Memory B cell (primary cell): ENCODE measurements around the gene ATP6V0E2.
"Not testable (repeated sequence)": the region's sequence is repeated elsewhere in the genome, so short reads cannot be mapped to it uniquely, and the experiment has no call there.

Experiments
- ATAC-seq: fragments of 150-1000 bp; cut with Tn5 transposase; 2 replicates; pipeline ENCODE4 v1.10.0; 2021; ENCODE audit warnings: low read depth, mild to moderate bottlenecking, moderate library complexity
- DNase-seq, 2 donors: peaks; one replicate each; pipeline ENCODE4 v3.0.0; 2022; ENCODE audit warnings: low spot score in 2 of 2
- H3K27ac Mint-ChIP-seq: one replicate; pipeline ENCODE4 v1.8.0; 2022; ENCODE audit warnings: mild to moderate bottlenecking, moderate library complexity, mixed read lengths
- H3K27me3 Mint-ChIP-seq: one replicate; pipeline ENCODE4 v1.8.0; 2022; ENCODE audit warnings: mixed read lengths
- H3K36me3 Mint-ChIP-seq: one replicate; pipeline ENCODE4 v1.8.0; 2022; ENCODE audit warnings: mild to moderate bottlenecking, mixed read lengths
- H3K4me1 Mint-ChIP-seq: one replicate; pipeline ENCODE4 v1.8.0; 2022; ENCODE audit warnings: mixed read lengths
- H3K4me3 Mint-ChIP-seq: one replicate; pipeline ENCODE4 v1.8.0; 2022; ENCODE audit warnings: mild to moderate bottlenecking, moderate library complexity, mixed read lengths
- H3K9me3 Mint-ChIP-seq: one replicate; pipeline ENCODE4 v1.8.0; 2022; ENCODE audit warnings: mixed read lengths

Gene ATP6V0E2

GRCh38 chr7:149873074-149873969 is at the start of gene ATP6V0E2:
Gene ATP6V0E2, plus strand, starts transcription at chr7:149873969. Its CDS starts 97 bp downstream, at chr7:149874066.
- H3K27me3 Mint-ChIP-seq = no peaks in the 10 kb centered on the region
- H3K9me3 Mint-ChIP-seq = no peaks in the 10 kb centered on the region
- H3K4me3 Mint-ChIP-seq = peak within 1 kb of the TSS; percentile 94
- peaks cover 32% of the 10 kb centered on the region for H3K4me1 Mint-ChIP-seq
- peak within 1 kb of the TSS; percentile 38 for H3K27ac Mint-ChIP-seq
- peaks cover 2% of the 10 kb centered on the region for H3K36me3 Mint-ChIP-seq
- DNase-seq (peak; percentile 81 to 82), ATAC-seq (peak; percentile 92)

GRCh38 chr7:149824301-149824741 is 49.4 kb upstream of the ATP6V0E2 start:
- peaks cover 14% of the 10 kb centered on the region for H3K27me3 Mint-ChIP-seq

GRCh38 chr7:149824748-149825566 is 48.8 kb upstream of the ATP6V0E2 start:
- H3K9me3 Mint-ChIP-seq = no peaks in the 10 kb centered on the region
- DNase-seq (no peak), ATAC-seq (no peak)
- H3K4me3 Mint-ChIP-seq = no peak overlapping the region
- peaks cover 5% of the 10 kb centered on the region for H3K4me1 Mint-ChIP-seq
- peaks cover 14% of the 10 kb centered on the region for H3K27me3 Mint-ChIP-seq
- no peaks in the 10 kb centered on the region for H3K36me3 Mint-ChIP-seq
- H3K27ac Mint-ChIP-seq = no peak overlapping the region

More at GRCh38 chr7:149824301-149824741, 49.4 kb upstream of the ATP6V0E2 start:
- Mint-ChIP-seq H3K4me1 (peaks cover 5% of the 10 kb centered on the region), H3K9me3 (no peaks in the 10 kb centered on the region), H3K27ac (no peak overlapping the region), H3K36me3 (no peaks in the 10 kb centered on the region), H3K4me3 (no peak overlapping the region)
- no peak for ATAC-seq
- DNase-seq = no peak

GRCh38 chr7:149825567-149826343 is 48.0 kb upstream of the ATP6V0E2 start:
- Mint-ChIP-seq H3K36me3 (peaks cover 3% of the 10 kb centered on the region), H3K9me3 (no peaks in the 10 kb centered on the region), H3K4me1 (peaks cover 5% of the 10 kb centered on the region), H3K27ac (no peak overlapping the region), H3K4me3 (no peak overlapping the region), H3K27me3 (peaks cover 20% of the 10 kb centered on the region)
- DNase-seq (no peak), ATAC-seq (no peak)

GRCh38 chr7:149826344-149827088 is 47.3 kb upstream of the ATP6V0E2 start:
- H3K4me3 Mint-ChIP-seq = no peak overlapping the region
- no peak for DNase-seq
- H3K27ac Mint-ChIP-seq = no peak overlapping the region
- no peak for ATAC-seq
- H3K4me1 Mint-ChIP-seq = peaks cover 5% of the 10 kb centered on the region
- H3K36me3 Mint-ChIP-seq = peaks cover 3% of the 10 kb centered on the region
- H3K9me3 Mint-ChIP-seq = no peaks in the 10 kb centered on the region
- H3K27me3 Mint-ChIP-seq = peaks cover 23% of the 10 kb centered on the region

- H3K9me3 Mint-ChIP-seq = no peaks in the 10 kb centered on the region
- peaks cover 23% of the 10 kb centered on the region for H3K27me3 Mint-ChIP-seq
- H3K27ac Mint-ChIP-seq = no peak overlapping the region
- peaks cover 3% of the 10 kb centered on the region for H3K36me3 Mint-ChIP-seq
- H3K4me3 Mint-ChIP-seq = no peak overlapping the region
- DNase-seq = no peak
- peaks cover 5% of the 10 kb centered on the region for H3K4me1 Mint-ChIP-seq
- ATAC-seq = no peak
These were observed 46.4 kb upstream of the ATP6V0E2 start for GRCh38 chr7:149827089-149827981.

- no peak for ATAC-seq
- no peak for DNase-seq
- H3K27ac Mint-ChIP-seq = no peak overlapping the region
- H3K4me1 Mint-ChIP-seq = no peaks in the 10 kb centered on the region
- peaks cover 3% of the 10 kb centered on the region for H3K36me3 Mint-ChIP-seq
- H3K9me3 Mint-ChIP-seq = no peaks in the 10 kb centered on the region
- H3K27me3 Mint-ChIP-seq = peaks cover 16% of the 10 kb centered on the region
- H3K4me3 Mint-ChIP-seq = no peak overlapping the region
These were observed 45.1 kb upstream of the ATP6V0E2 start for GRCh38 chr7:149828357-149829309.

- not testable (repeated sequence) for H3K9me3 Mint-ChIP-seq, H3K4me1 Mint-ChIP-seq, H3K27ac Mint-ChIP-seq, DNase-seq, H3K4me3 Mint-ChIP-seq, H3K36me3 Mint-ChIP-seq, ATAC-seq
- H3K27me3 Mint-ChIP-seq = peaks cover 28% of the 10 kb centered on the region
These were observed 43.2 kb upstream of the ATP6V0E2 start for GRCh38 chr7:149830527-149830926.

- H3K4me1 Mint-ChIP-seq = no peaks in the 10 kb centered on the region
- no peak overlapping the region for H3K4me3 Mint-ChIP-seq
- H3K27me3 Mint-ChIP-seq = peaks cover 28% of the 10 kb centered on the region
- no peak overlapping the region for H3K27ac Mint-ChIP-seq
- no peaks in the 10 kb centered on the region for H3K9me3 Mint-ChIP-seq
- peaks cover 3% of the 10 kb centered on the region for H3K36me3 Mint-ChIP-seq
- no peak for DNase-seq
- no peak for ATAC-seq
These were observed 42.6 kb upstream of the ATP6V0E2 start for GRCh38 chr7:149830997-149831740.

GRCh38 chr7:149831741-149832219 is 42.0 kb upstream of the ATP6V0E2 start:
- Mint-ChIP-seq H3K36me3 (peaks cover 3% of the 10 kb centered on the region), H3K9me3 (no peaks in the 10 kb centered on the region), H3K27me3 (peaks cover 28% of the 10 kb centered on the region), H3K4me1 (no peaks in the 10 kb centered on the region), H3K4me3 (no peak overlapping the region), H3K27ac (no peak overlapping the region)
- ATAC-seq (no peak), DNase-seq (no peak)
